A673 (cell line): ENCODE measurements around the gene ATAD5. TPM values are rescaled to one million over a fixed set of nuclear protein-coding genes. Genes with fewer than 3 reads are reported as not detected.

Experiments used
- BruUV-seq: library from RNA; stranded (reverse); fragments of 400-500 nt; replicated peaks from 2 replicates; lab custom pipeline; 2021; lab: Mats Ljungman, UMichigan
- CTCF ChIA-PET: fragments of 300-600 bp; sonication (Branson Sonifier 250); formaldehyde crosslinking; loops from one replicate; lab custom pipeline; 2022; ENCODE audit warnings: antibody characterized with exemption; lab: Charles Lee
- POLR2A ChIA-PET: fragments of 300-600 bp; sonication (Branson Sonifier 250); formaldehyde crosslinking; loops from one replicate; lab custom pipeline; 2022; ENCODE audit warnings: antibody characterized with exemption; ENCODE audit not compliant: low non-redundant PET; lab: Charles Lee
- DNase-seq: peaks from one replicate; pipeline ENCODE4 v3.0.0-alpha.2; 2015; ENCODE audit warnings: low spot score
- H3K27ac ChIP-seq: fragments of 200-600 bp; sonication (generic); 2 replicates; pipeline ENCODE4 v1.5.1; 2016; ENCODE audit warnings: mixed run types, low read depth, mild to moderate bottlenecking, mixed read lengths, antibody characterized with exemption, low read length; ENCODE audit not compliant: poor library complexity, severe bottlenecking
- H3K27me3 ChIP-seq: fragments of 200-600 bp; sonication (generic); replicated peaks from 2 replicates; pipeline ENCODE4 v1.6.1; 2017; ENCODE audit warnings: mixed run types, low read depth, mild to moderate bottlenecking, mixed read lengths, antibody characterized with exemption, low read length; ENCODE audit not compliant: insufficient read depth, poor library complexity
- H3K36me3 ChIP-seq: fragments of 200-600 bp; sonication (generic); 2 replicates; pipeline ENCODE4 v1.6.1; 2016; ENCODE audit warnings: mixed run types, mild to moderate bottlenecking, mixed read lengths, antibody characterized with exemption, low read length; ENCODE audit not compliant: insufficient read depth, poor library complexity, severe bottlenecking
- H3K4me1 ChIP-seq: fragments of 200-600 bp; sonication (generic); 2 replicates; pipeline ENCODE4 v1.6.1; 2017; ENCODE audit warnings: mixed run types, mild to moderate bottlenecking, mixed read lengths, antibody characterized with exemption, low read length; ENCODE audit not compliant: insufficient read depth, poor library complexity, severe bottlenecking
- H3K4me3 ChIP-seq: fragments of 200-600 bp; sonication (generic); 2 replicates; pipeline ENCODE4 v1.5.1; 2016; ENCODE audit warnings: low read depth, mixed run types, mild to moderate bottlenecking, mixed read lengths, low read length; ENCODE audit not compliant: poor library complexity, severe bottlenecking
- H3K9me3 ChIP-seq: fragments of 200-600 bp; sonication (generic); 2 replicates; pipeline ENCODE4 v1.6.1; 2016; ENCODE audit warnings: mixed run types, low read depth, mild to moderate bottlenecking, mixed read lengths, antibody characterized with exemption, low read length; ENCODE audit not compliant: poor library complexity, severe bottlenecking
- CTCF ChIP-seq: fragments of 300-800, 200-600 bp; sonication (generic); conservative IDR thresholded peaks from 2 replicates; pipeline ENCODE4 v1.5.1; 2017; ENCODE audit warnings: low read depth, mild to moderate bottlenecking, antibody characterized with exemption, low read length, moderate library complexity, mixed read lengths
- EZH2 ChIP-seq: fragments of 200-600 bp; sonication (generic); IDR thresholded peaks from 2 replicates; pipeline ENCODE4 v1.6.1; 2017; ENCODE audit warnings: borderline replicate concordance, low read depth, mild to moderate bottlenecking, mixed read lengths, antibody characterized with exemption, low read length; ENCODE audit not compliant: poor library complexity, severe bottlenecking
- intact Hi-C: fragments of 100-400 bp; cut with micrococcal nuclease; formaldehyde crosslinking; loops from one replicate; pipeline ENCODE4 v1.10.0; 2022; ENCODE audit not compliant: unreplicated experiment
- total RNA-seq: library from RNA; stranded (reverse); gene quantifications from 2 replicates; pipeline ENCODE4 v1.2.3, GENCODE V29; 2021

Gene ATAD5
- total RNA-seq, 1 experiment from 2014 or later = 17.4 TPM

- Histone ChIP-seq H3K36me3 (no peaks in the 10 kb centered on the region), H3K27ac (no peak overlapping the region), H3K4me1 (no peaks in the 10 kb centered on the region), H3K27me3 (no peaks in the 10 kb centered on the region), H3K4me3 (no peak overlapping the region), H3K9me3 (no peaks in the 10 kb centered on the region)
- CTCF ChIA-PET = no interaction called here
- DNase-seq = no peak
- POLR2A ChIA-PET = no interaction called here
- intact Hi-C loops = no loop called here
- TF ChIP-seq EZH2 = no peak
- BruUV-seq = no TSS peak
These were observed 82.2 kb downstream of the ATAD5 start for GRCh38 chr17:30913955-30914354.

- H3K27me3 ChIP-seq = peaks cover 8% of the 10 kb centered on the region
- CTCF ChIA-PET = no interaction called here
- no peak overlapping the region for H3K27ac ChIP-seq
- POLR2A ChIA-PET = no interaction called here
- TF ChIP-seq EZH2 = no peak
- TF ChIP-seq CTCF = no peak
- BruUV-seq = no TSS peak
- H3K4me1 ChIP-seq = no peaks in the 10 kb centered on the region
- H3K9me3 ChIP-seq = no peaks in the 10 kb centered on the region
- intact Hi-C loops = no loop called here
- H3K4me3 ChIP-seq = no peak overlapping the region
- H3K36me3 ChIP-seq = no peaks in the 10 kb centered on the region
- no peak for DNase-seq
These were observed 84.3 kb downstream of the ATAD5 start for GRCh38 chr17:30915833-30916611.

DNA sequence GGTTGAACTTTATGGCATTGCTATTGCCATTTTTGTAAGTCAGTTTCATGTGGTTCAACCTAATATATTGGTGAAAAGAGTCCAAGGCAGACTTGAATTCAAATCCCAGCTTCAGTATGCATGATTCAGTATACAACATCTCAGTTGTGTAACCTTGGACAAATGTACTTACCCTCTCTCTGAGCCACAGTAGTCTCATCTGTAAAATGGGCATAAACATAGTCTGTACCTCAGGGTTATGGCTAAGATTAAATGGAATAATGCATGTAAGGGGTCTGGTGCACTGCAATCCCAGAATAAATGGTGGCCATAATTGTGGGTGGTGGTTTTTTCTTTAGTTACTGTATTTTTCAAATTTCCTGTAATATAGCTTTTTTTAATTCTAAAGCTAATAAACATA is 85.3 kb downstream of the ATAD5 start:
- POLR2A ChIA-PET = no interaction called here
- intact Hi-C loops = no loop called here
- BruUV-seq = no TSS peak
- H3K4me1 ChIP-seq = no peaks in the 10 kb centered on the region
- CTCF ChIA-PET = no interaction called here
- H3K4me3 ChIP-seq = no peak overlapping the region
- DNase-seq = no peak
- no peaks in the 10 kb centered on the region for H3K9me3 ChIP-seq
- H3K27me3 ChIP-seq = peaks cover 18% of the 10 kb centered on the region
- no peaks in the 10 kb centered on the region for H3K36me3 ChIP-seq
- no peak overlapping the region for H3K27ac ChIP-seq
- TF ChIP-seq CTCF (no peak), EZH2 (no peak)

DNA sequence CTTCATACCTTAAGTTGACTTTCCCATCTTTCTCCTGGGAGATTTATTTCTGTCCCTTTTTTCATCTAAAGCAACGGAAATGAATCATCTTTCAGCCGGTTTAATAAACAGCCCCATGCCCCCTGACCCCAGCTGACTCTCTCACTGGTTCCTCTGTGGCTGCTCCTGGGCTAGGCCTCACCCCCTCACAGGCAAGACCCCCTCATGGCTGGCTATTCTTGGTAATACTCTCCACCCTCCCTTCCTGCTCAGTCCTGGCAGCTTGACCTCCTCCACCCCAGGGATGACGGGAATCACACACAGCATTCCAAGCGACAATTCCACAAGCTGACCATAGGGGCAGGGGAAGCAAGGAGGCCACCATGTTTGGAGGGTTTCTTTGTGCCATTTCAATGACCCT is 88.5 kb downstream of the ATAD5 start:
- intact Hi-C loops = no loop called here
- no peaks in the 10 kb centered on the region for H3K9me3 ChIP-seq
- H3K36me3 ChIP-seq = no peaks in the 10 kb centered on the region
- H3K4me1 ChIP-seq = no peaks in the 10 kb centered on the region
- no peak for DNase-seq
- no TSS peak for BruUV-seq
- H3K4me3 ChIP-seq = no peak overlapping the region
- CTCF ChIA-PET = no interaction called here
- POLR2A ChIA-PET = no interaction called here
- TF ChIP-seq CTCF (no peak), EZH2 (no peak)
- H3K27ac ChIP-seq = no peak overlapping the region
- peaks cover 37% of the 10 kb centered on the region for H3K27me3 ChIP-seq
